NCI-H128 (cell line): ENCODE measurements around the gene THOC2.
"Not testable (repeated sequence)": the region's sequence is repeated elsewhere in the genome, so short reads cannot be mapped to it uniquely, and the experiment has no call there.

Experiments used
- DNase-seq: peaks from one replicate; lab custom pipeline; 2025; ENCODE audit not compliant: unreplicated experiment; lab: John Stamatoyannopoulos, UW

Gene THOC2

GRCh38 chrX:123732670-123733363 is at the start of gene THOC2:
Gene THOC2, minus strand, starts transcription at chrX:123733052. Its CDS starts 30 bp downstream, at chrX:123733022.
- DNase-seq: peak; percentile 44

GRCh38 chrX:123781786-123782185 is 48.9 kb upstream of the THOC2 start:
- not testable (repeated sequence) for DNase-seq

- DNase-seq: no peak
Measured at GRCh38 chrX:123779908-123780396, 47.1 kb upstream of the THOC2 start.

- no peak for DNase-seq
Measured at GRCh38 chrX:123773258-123773988, 40.6 kb upstream of the THOC2 start.

GRCh38 chrX:123771449-123772064 is 38.7 kb upstream of the THOC2 start:
- no peak for DNase-seq

GRCh38 chrX:123764967-123765871 is 32.4 kb upstream of the THOC2 start:
- DNase-seq: peak; percentile 32

- DNase-seq: not testable (repeated sequence)
Measured at GRCh38 chrX:123759849-123760248, 27.0 kb upstream of the THOC2 start.

GRCh38 chrX:123757794-123758193 is 24.9 kb upstream of the THOC2 start:
- DNase-seq: not testable (repeated sequence)

GRCh38 chrX:123756320-123756719 is 23.5 kb upstream of the THOC2 start:
- DNase-seq: no peak

- DNase-seq: no peak
Measured at GRCh38 chrX:123755107-123755506, 22.3 kb upstream of the THOC2 start.

GRCh38 chrX:123753656-123754350 is 21.0 kb upstream of the THOC2 start:
- no peak for DNase-seq

GRCh38 chrX:123749643-123750042 is 16.8 kb upstream of the THOC2 start:
- no peak for DNase-seq

- no peak for DNase-seq
Measured at GRCh38 chrX:123745511-123745910, 12.7 kb upstream of the THOC2 start.

- DNase-seq: no peak
Measured at GRCh38 chrX:123743312-123743711, 10.5 kb upstream of the THOC2 start.

- no peak for DNase-seq
Measured at GRCh38 chrX:123742440-123742839, 9.6 kb upstream of the THOC2 start.

- no peak for DNase-seq
Measured at GRCh38 chrX:123740536-123740935, 7.7 kb upstream of the THOC2 start.

- DNase-seq: no peak
Measured at GRCh38 chrX:123740006-123740405, 7.2 kb upstream of the THOC2 start.

GRCh38 chrX:123739474-123739873 is 6.6 kb upstream of the THOC2 start:
- DNase-seq: no peak

- no peak for DNase-seq
Measured at GRCh38 chrX:123738378-123738940, 5.6 kb upstream of the THOC2 start.
